Measurements from ENCODE around the gene BCR.
A peak's percentile ranks its signal among the peaks of the same experiment; 100 is the strongest.

BCR gene

GRCh38 chr22:23149743-23150238 lies 30.5 kb upstream of the BCR start:
- FAIRE-seq (no peak), DNase-seq (ENCODE audit: insufficient read length, low spot score) (no peak)

- DNase-seq (ENCODE audit: insufficient read length, low spot score) (no peak), FAIRE-seq (no peak)
Measured at GRCh38 chr22:23150762-23151161, 29.5 kb upstream of the BCR start.

- DNase-seq (ENCODE audit: insufficient read length, low spot score) = no peak
- FAIRE-seq = no peak
Measured at GRCh38 chr22:23151827-23152226, 28.5 kb upstream of the BCR start.

GRCh38 chr22:23152238-23153114 lies 27.8 kb upstream of the BCR start:
- peak; percentile 51 for FAIRE-seq
- no peak for DNase-seq (ENCODE audit: insufficient read length, low spot score)

- DNase-seq (ENCODE audit: insufficient read length, low spot score) (no peak), FAIRE-seq (no peak)
Measured at GRCh38 chr22:23153994-23154393, 26.3 kb upstream of the BCR start.

GRCh38 chr22:23154461-23154860 lies 25.8 kb upstream of the BCR start:
- FAIRE-seq (no peak), DNase-seq (ENCODE audit: insufficient read length, low spot score) (no peak)

GRCh38 chr22:23155143-23155542 lies 25.2 kb upstream of the BCR start:
- no peak for FAIRE-seq

GRCh38 chr22:23155831-23156230 lies 24.5 kb upstream of the BCR start:
- no peak for DNase-seq (ENCODE audit: insufficient read length, low spot score)
- no peak for FAIRE-seq

More at GRCh38 chr22:23155143-23155542, 25.2 kb upstream of the BCR start:
- DNase-seq (ENCODE audit: insufficient read length, low spot score) = no peak

- no peak for DNase-seq (ENCODE audit: insufficient read length, low spot score)
- no peak for FAIRE-seq
Measured at GRCh38 chr22:23156286-23156685, 24.0 kb upstream of the BCR start.

GRCh38 chr22:23157560-23158515 lies 22.5 kb upstream of the BCR start:
- no peak for DNase-seq (ENCODE audit: insufficient read length, low spot score)
- no peak for FAIRE-seq

- FAIRE-seq (no peak), DNase-seq (ENCODE audit: insufficient read length, low spot score) (no peak)
Measured at GRCh38 chr22:23158516-23159290, 21.6 kb upstream of the BCR start.

GRCh38 chr22:23159291-23159630 lies 21.0 kb upstream of the BCR start:
- DNase-seq (ENCODE audit: insufficient read length, low spot score) (no peak), FAIRE-seq (no peak)

- DNase-seq (ENCODE audit: insufficient read length, low spot score) (no peak), FAIRE-seq (no peak)
Measured at GRCh38 chr22:23161029-23161428, 19.3 kb upstream of the BCR start.

GRCh38 chr22:23161574-23161973 lies 18.7 kb upstream of the BCR start:
- FAIRE-seq (no peak), DNase-seq (ENCODE audit: insufficient read length, low spot score) (no peak)

- DNase-seq (ENCODE audit: insufficient read length, low spot score) = no peak
- no peak for FAIRE-seq
Measured at GRCh38 chr22:23163665-23164064, 16.6 kb upstream of the BCR start.

GRCh38 chr22:23164091-23164490 lies 16.2 kb upstream of the BCR start:
- DNase-seq (ENCODE audit: insufficient read length, low spot score) (no peak), FAIRE-seq (no peak)

- no peak for FAIRE-seq
- DNase-seq (ENCODE audit: insufficient read length, low spot score) = no peak
Measured at GRCh38 chr22:23166042-23166831, 14.1 kb upstream of the BCR start.

GRCh38 chr22:23166841-23167616 lies 13.3 kb upstream of the BCR start:
- FAIRE-seq = no peak
- DNase-seq (ENCODE audit: insufficient read length, low spot score) = no peak

- no peak for DNase-seq (ENCODE audit: insufficient read length, low spot score)
- no peak for FAIRE-seq
Measured at GRCh38 chr22:23168391-23169042, 11.8 kb upstream of the BCR start.

All from GM19239 (cell line).